Colonic mucosa (tissue), 4 donors: ENCODE data around the gene NEK10. TPM values are rescaled to one million over a fixed set of nuclear protein-coding genes. Genes with fewer than 3 reads are reported as not detected.

Experiments
- DNase-seq: peaks from one replicate; pipeline ENCODE4 v3.0.0-alpha.2; 2020
- H3K27ac ChIP-seq: fragments of 200-600 bp; one replicate; pipeline ENCODE4 v1.8.0; 2021
- H3K27me3 ChIP-seq: fragments of 200-600 bp; one replicate; pipeline ENCODE4 v1.8.0; 2021
- H3K36me3 ChIP-seq: fragments of 200-600 bp; one replicate; pipeline ENCODE4 v1.8.0; 2021
- H3K4me1 ChIP-seq: fragments of 200-600 bp; one replicate; pipeline ENCODE4 v1.8.0; 2021; ENCODE audit warnings: mild to moderate bottlenecking
- H3K4me3 ChIP-seq: fragments of 200-600 bp; one replicate; pipeline ENCODE4 v1.8.0; 2021
- H3K9ac ChIP-seq, 2 donors: one replicate each; pipeline ENCODE4 v1.7.0; 2013; ENCODE audit warnings: control low read depth in 2 of 2, low read depth in 2 of 2, low read length in 2 of 2
- H3K9me3 ChIP-seq: fragments of 200-600 bp; one replicate; pipeline ENCODE4 v1.8.0; 2021
- CTCF ChIP-seq: fragments of 200-600 bp; IDR thresholded peaks from one replicate; pipeline ENCODE4 v1.8.0; 2022; ENCODE audit warnings: antibody characterized with exemption, mild to moderate bottlenecking
- intact Hi-C: fragments of 100-400 bp; cut with DNase I; formaldehyde crosslinking; loops from one replicate; pipeline ENCODE4 v1.14.1; 2022
- total RNA-seq, 2 donors: library from RNA; stranded (reverse); fragmentation: NEBNext Ultra II Directional in 1 of 2; extraction: Animal tissue kit (Norgen Biotek cat#: 25700) in 1 of 2; gene quantifications; one replicate each; pipeline ENCODE4 v1.2.1, GENCODE V29; 2021
- donor health status: healthy.
- donor health status: DM: no; HTN: no; CAD: no.
- donor health status: DM: no; HTN: no; CAD: no.

Gene NEK10
- total RNA-seq, 2 donors from 2014 or later = 0.67 to 0.88 TPM

GRCh38 chr3:27354588-27355203 is 14.5 kb downstream of the NEK10 start:
- no peaks in the 10 kb centered on the region for H3K27me3 ChIP-seq
- TF ChIP-seq CTCF = no peak
- H3K36me3 ChIP-seq = no peaks in the 10 kb centered on the region
- H3K9ac ChIP-seq = no peak overlapping the region
- DNase-seq = no peak
- H3K9me3 ChIP-seq = no peaks in the 10 kb centered on the region
- H3K4me3 ChIP-seq = no peak overlapping the region
- intact Hi-C loops = no loop called here
- no peak overlapping the region for H3K27ac ChIP-seq
- peaks cover 13% of the 10 kb centered on the region for H3K4me1 ChIP-seq

GRCh38 chr3:27354161-27354560 is 15.0 kb downstream of the NEK10 start:
- DNase-seq = no peak
- H3K4me3 ChIP-seq = no peak overlapping the region
- TF ChIP-seq CTCF = no peak
- no peaks in the 10 kb centered on the region for H3K36me3 ChIP-seq
- intact Hi-C loops = no loop called here
- no peak overlapping the region for H3K27ac ChIP-seq
- peaks cover 8% of the 10 kb centered on the region for H3K4me1 ChIP-seq
- H3K9me3 ChIP-seq = no peaks in the 10 kb centered on the region
- no peak overlapping the region for H3K9ac ChIP-seq
- H3K27me3 ChIP-seq = no peaks in the 10 kb centered on the region

GRCh38 chr3:27353221-27353620 is 16.0 kb downstream of the NEK10 start:
- H3K9ac ChIP-seq = no peak overlapping the region
- intact Hi-C loops = no loop called here

GRCh38 chr3:27352047-27352446 is 17.1 kb downstream of the NEK10 start:
- Histone ChIP-seq H3K4me3 (no peak overlapping the region), H3K9ac (no peak overlapping the region), H3K27me3 (no peaks in the 10 kb centered on the region), H3K27ac (no peak overlapping the region), H3K36me3 (no peaks in the 10 kb centered on the region), H3K9me3 (no peaks in the 10 kb centered on the region), H3K4me1 (no peaks in the 10 kb centered on the region)
- no peak for TF ChIP-seq CTCF
- DNase-seq = no peak
- intact Hi-C loops = no loop called here

More at GRCh38 chr3:27353221-27353620, 16.0 kb downstream of the NEK10 start:
- Histone ChIP-seq H3K4me3 (no peak overlapping the region), H3K4me1 (peaks cover 1% of the 10 kb centered on the region), H3K27me3 (no peaks in the 10 kb centered on the region), H3K36me3 (no peaks in the 10 kb centered on the region), H3K27ac (no peak overlapping the region), H3K9me3 (no peaks in the 10 kb centered on the region)
- TF ChIP-seq CTCF = no peak
- DNase-seq = no peak

GRCh38 chr3:27349832-27350231 is 19.4 kb downstream of the NEK10 start:
- H3K36me3 ChIP-seq = no peaks in the 10 kb centered on the region
- no peaks in the 10 kb centered on the region for H3K4me1 ChIP-seq
- intact Hi-C loops = no loop called here
- no peaks in the 10 kb centered on the region for H3K27me3 ChIP-seq
- no peaks in the 10 kb centered on the region for H3K9me3 ChIP-seq
- no peak overlapping the region for H3K9ac ChIP-seq
- no peak overlapping the region for H3K27ac ChIP-seq
- no peak overlapping the region for H3K4me3 ChIP-seq
- no peak for TF ChIP-seq CTCF
- no peak for DNase-seq
